Uterus (tissue), 2 donors: ENCODE measurements around the gene ATP5PD.

Source experiments
- CTCF ChIP-seq, 4 experiments: fragments of 200-600 bp in 2 of 4; fragments of 450-650 bp in 2 of 4; sonication (generic) in 2 of 4; IDR thresholded peaks; one replicate each; pipeline ENCODE4 v1.5.1; 2016 to 2019; ENCODE audit warnings: antibody characterized with exemption in 4 of 4, mild to moderate bottlenecking in 2 of 4, moderate library complexity in 1 of 4
- POLR2A ChIP-seq, 2 donors: fragments of 450-650 bp; IDR thresholded peaks; one replicate each; pipeline ENCODE4 v1.6.1; 2016; ENCODE audit warnings: antibody characterized with exemption in 2 of 2, mild to moderate bottlenecking in 1 of 2, moderate library complexity in 1 of 2

- TF ChIP-seq CTCF (IDR thresholded peaks at IDR 0.05), result no peak
- no peak for TF ChIP-seq POLR2A (IDR thresholded peaks at IDR 0.05)
These were observed 18.2 kb upstream of the ATP5PD start for GRCh38 chr17:75064867-75065561.
